Measurements from ENCODE around the gene SETBP1.

SETBP1 gene

GRCh38 chr18:44841221-44841620 lies 160.5 kb downstream of the SETBP1 start:
- TF ChIP-seq CTCF (IDR thresholded peaks at IDR 0.05; ENCODE audit: insufficient read depth, low read depth, low read length, missing control alignments), result no peak

GRCh38 chr18:44841752-44842587 lies 161.3 kb downstream of the SETBP1 start:
- TF ChIP-seq CTCF (IDR thresholded peaks at IDR 0.05; ENCODE audit: insufficient read depth, low read depth, low read length, missing control alignments), result no peak
- DNase-seq (ENCODE audit: low read depth), result no peak
- no peak overlapping the region for H3K4me3 ChIP-seq (ENCODE audit: low read depth, low read length)

More at GRCh38 chr18:44841221-44841620, 160.5 kb downstream of the SETBP1 start:
- DNase-seq (ENCODE audit: low read depth), result no peak
- H3K4me3 ChIP-seq (ENCODE audit: low read depth, low read length), result no peak overlapping the region

GRCh38 chr18:44842588-44843412 lies 162.1 kb downstream of the SETBP1 start:
- DNase-seq (ENCODE audit: low read depth), result no peak
- no peak for TF ChIP-seq CTCF (IDR thresholded peaks at IDR 0.05; ENCODE audit: insufficient read depth, low read depth, low read length, missing control alignments)
- H3K4me3 ChIP-seq (ENCODE audit: low read depth, low read length), result no peak overlapping the region

GRCh38 chr18:44844486-44844885 lies 163.8 kb downstream of the SETBP1 start:
- TF ChIP-seq CTCF (IDR thresholded peaks at IDR 0.05; ENCODE audit: insufficient read depth, low read depth, low read length, missing control alignments), result no peak
- H3K4me3 ChIP-seq (ENCODE audit: low read depth, low read length), result no peak overlapping the region
- no peak for DNase-seq (ENCODE audit: low read depth)

- H3K4me3 ChIP-seq (ENCODE audit: low read depth, low read length), result no peak overlapping the region
- no peak for DNase-seq (ENCODE audit: low read depth)
- no peak for TF ChIP-seq CTCF (IDR thresholded peaks at IDR 0.05; ENCODE audit: insufficient read depth, low read depth, low read length, missing control alignments)
Observed at GRCh38 chr18:44846450-44846849, 165.8 kb downstream of the SETBP1 start.

GRCh38 chr18:44848644-44849335 lies 168.1 kb downstream of the SETBP1 start:
- H3K4me3 ChIP-seq (ENCODE audit: low read depth, low read length), result no peak overlapping the region
- TF ChIP-seq CTCF (IDR thresholded peaks at IDR 0.05; ENCODE audit: insufficient read depth, low read depth, low read length, missing control alignments), result no peak
- DNase-seq (ENCODE audit: low read depth), result no peak
